Fibroblast of lung (primary cell): ENCODE results near the gene MBD4.

Experiments
- EZH2 ChIP-seq: IDR thresholded peaks from 2 replicates; pipeline ENCODE4 v1.5.1; 2012; ENCODE audit warnings: low read length, control low read depth, mild to moderate bottlenecking; ENCODE audit errors: missing control alignments
- TF ChIP-seq, protein P1 (sequence below), 2 donors: IDR thresholded peaks in 1 of 2; conservative IDR thresholded peaks in 1 of 2; 1 replicate in 1 of 2; 2 replicates in 1 of 2; pipeline ENCODE4 v1.5.1; 2011 to 2012; ENCODE audit warnings: low read length in 2 of 2, control low read depth in 1 of 2, inconsistent platforms in 1 of 2, low read depth in 1 of 2, mild to moderate bottlenecking in 1 of 2

GRCh38 chr3:129442947-129443346 lies 3.2 kb upstream of the MBD4 start:
- TF ChIP-seq, protein P1, sequence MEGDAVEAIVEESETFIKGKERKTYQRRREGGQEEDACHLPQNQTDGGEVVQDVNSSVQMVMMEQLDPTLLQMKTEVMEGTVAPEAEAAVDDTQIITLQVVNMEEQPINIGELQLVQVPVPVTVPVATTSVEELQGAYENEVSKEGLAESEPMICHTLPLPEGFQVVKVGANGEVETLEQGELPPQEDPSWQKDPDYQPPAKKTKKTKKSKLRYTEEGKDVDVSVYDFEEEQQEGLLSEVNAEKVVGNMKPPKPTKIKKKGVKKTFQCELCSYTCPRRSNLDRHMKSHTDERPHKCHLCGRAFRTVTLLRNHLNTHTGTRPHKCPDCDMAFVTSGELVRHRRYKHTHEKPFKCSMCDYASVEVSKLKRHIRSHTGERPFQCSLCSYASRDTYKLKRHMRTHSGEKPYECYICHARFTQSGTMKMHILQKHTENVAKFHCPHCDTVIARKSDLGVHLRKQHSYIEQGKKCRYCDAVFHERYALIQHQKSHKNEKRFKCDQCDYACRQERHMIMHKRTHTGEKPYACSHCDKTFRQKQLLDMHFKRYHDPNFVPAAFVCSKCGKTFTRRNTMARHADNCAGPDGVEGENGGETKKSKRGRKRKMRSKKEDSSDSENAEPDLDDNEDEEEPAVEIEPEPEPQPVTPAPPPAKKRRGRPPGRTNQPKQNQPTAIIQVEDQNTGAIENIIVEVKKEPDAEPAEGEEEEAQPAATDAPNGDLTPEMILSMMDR (conservative IDR thresholded peaks at IDR 0.05 in 1 of 2, IDR thresholded peaks at IDR 0.05 in 1 of 2; ENCODE audit: low read depth in 1 of 2, low read length in 2 of 2), result no peak
- no peak for TF ChIP-seq EZH2
